Vagina (tissue), 2 donors: ENCODE data around the gene FANK1.

Experiments used
- CTCF ChIP-seq, 3 experiments: fragments of 450-650 bp in 2 of 3; fragments of 200-600 bp in 1 of 3; sonication (generic) in 1 of 3; IDR thresholded peaks; one replicate each; pipeline ENCODE4 v1.5.1; 2017 to 2019; ENCODE audit warnings: antibody characterized with exemption in 3 of 3, mild to moderate bottlenecking in 2 of 3, moderate library complexity in 2 of 3
- POLR2A ChIP-seq, 2 donors: fragments of 450-650 bp; IDR thresholded peaks; one replicate each; pipeline ENCODE4 v1.6.1; 2017; ENCODE audit warnings: antibody characterized with exemption in 2 of 2, mild to moderate bottlenecking in 2 of 2, moderate library complexity in 2 of 2

- TF ChIP-seq POLR2A (IDR thresholded peaks at IDR 0.05): no peak
- no peak for TF ChIP-seq CTCF (IDR thresholded peaks at IDR 0.05)
Observed at GRCh38 chr10:125976960-125977605, 80.7 kb downstream of the FANK1 start.
